ENCODE results near the gene PDCD2L. TPM values are rescaled to one million over a fixed set of nuclear protein-coding genes. Genes with fewer than 3 reads are reported as not detected.
"Not testable (repeated sequence)": the region's sequence is repeated elsewhere in the genome, so short reads cannot be mapped to it uniquely, and the experiment has no call there.

PDCD2L gene
- polyA plus RNA-seq, 5 donors: 10.8 to 17.6 (median 15.0) TPM

GRCh38 chr19:34461375-34462100, 57.3 kb downstream of the PDCD2L start:
- no peak for DNase-seq

GRCh38 chr19:34464785-34465184, 60.6 kb downstream of the PDCD2L start:
- DNase-seq: not testable (repeated sequence)

GRCh38 chr19:34468409-34468808, 64.2 kb downstream of the PDCD2L start:
- no peak for DNase-seq

GRCh38 chr19:34469026-34469425, 64.8 kb downstream of the PDCD2L start:
- DNase-seq: not testable (repeated sequence)

- DNase-seq: no peak
Measured at GRCh38 chr19:34471906-34472700, 67.9 kb downstream of the PDCD2L start.

GRCh38 chr19:34474233-34474989, 70.2 kb downstream of the PDCD2L start:
- no peak for DNase-seq

GRCh38 chr19:34475026-34475974, 71.1 kb downstream of the PDCD2L start:
- no peak for DNase-seq

Other genes with a start within 250 kb of the PDCD2L start
- gene LSM14A, start 231.9 kb upstream of the PDCD2L start, polyA plus RNA-seq (ENCODE audit: insufficient read depth in 1 of 5, insufficient read length in 5 of 5, low replicate concordance in 1 of 5): 100 to 1,000 TPM; 127 to 162 (median 159) TPM
- gene GARRE1, start 149.8 kb upstream of the PDCD2L start, polyA plus RNA-seq (ENCODE audit: insufficient read depth in 1 of 5, insufficient read length in 5 of 5, low replicate concordance in 1 of 5): 10 to 100 TPM; 30.5 to 46.0 (median 37.5) TPM
- 100 to 1,000 TPM in 3 of 5 donors, 10 to 100 TPM in 2; 73.2 to 114 (median 105) TPM for gene GPI, start 39.2 kb upstream of the PDCD2L start, polyA plus RNA-seq (ENCODE audit: insufficient read depth in 1 of 5, insufficient read length in 5 of 5, low replicate concordance in 1 of 5)
- 100 to 1,000 TPM; 125 to 174 (median 153) TPM for gene UBA2, start 24.0 kb downstream of the PDCD2L start, polyA plus RNA-seq (ENCODE audit: insufficient read depth in 1 of 5, insufficient read length in 5 of 5, low replicate concordance in 1 of 5)
- 10 to 100 TPM; 20.5 to 32.5 (median 30.5) TPM for gene WTIP, start 77.4 kb downstream of the PDCD2L start, polyA plus RNA-seq (ENCODE audit: insufficient read depth in 1 of 5, insufficient read length in 5 of 5, low replicate concordance in 1 of 5)